ENCODE data around the gene GPS1.

The GPS1 gene

DNA sequence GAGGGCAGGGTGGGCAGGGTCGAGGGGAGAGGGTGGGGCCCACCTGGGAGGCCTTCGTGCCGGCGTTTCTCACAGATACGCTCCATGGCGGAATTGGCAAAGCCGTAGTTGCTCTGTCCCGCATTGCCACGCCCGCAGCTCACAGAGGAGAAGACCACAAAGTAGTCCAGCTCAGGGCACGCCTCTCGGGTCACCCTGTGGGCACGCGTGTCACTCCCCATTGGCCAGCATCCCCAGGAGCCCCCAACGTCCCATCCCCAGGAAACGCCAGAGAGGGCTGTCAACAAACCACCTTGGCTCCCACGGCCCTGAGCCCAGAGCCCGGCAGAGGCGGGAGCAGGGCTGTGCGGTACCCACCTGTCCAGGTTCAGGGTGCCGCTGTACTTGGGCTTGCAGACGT is 30.3 kb downstream of the GPS1 start:
- H3K4me3 ChIP-seq (ENCODE audit: low read depth, low read length, poor library complexity, severe bottlenecking) = no peak overlapping the region
- H3K9ac ChIP-seq (ENCODE audit: low read length) = no peak overlapping the region
- H4K20me1 ChIP-seq (ENCODE audit: insufficient read depth, low read length) = no peaks in the 10 kb centered on the region
- no peaks in the 10 kb centered on the region for H3K79me2 ChIP-seq (ENCODE audit: insufficient read depth, low read length)
- no peak overlapping the region for H3K4me2 ChIP-seq (ENCODE audit: low read length)
- H3F3A ChIP-seq (ENCODE audit: insufficient read depth, low read length) = no peaks in the 10 kb centered on the region
- no peak overlapping the region for H3K27ac ChIP-seq (ENCODE audit: low read depth, low read length, poor library complexity, severe bottlenecking)
- no peaks in the 10 kb centered on the region for H3K4me1 ChIP-seq (ENCODE audit: insufficient read depth, low read length, severe bottlenecking)
- H3K27me3 ChIP-seq (ENCODE audit: insufficient read depth, low read length) = no peaks in the 10 kb centered on the region
- H3K36me3 ChIP-seq (ENCODE audit: insufficient read depth, low read length) = peaks cover 96% of the 10 kb centered on the region
- H3K9me3 ChIP-seq (ENCODE audit: low read length) = no peaks in the 10 kb centered on the region
- no peak overlapping the region for H2AFZ ChIP-seq (ENCODE audit: low read length)
- H3K9me2 ChIP-seq (ENCODE audit: low read depth, low read length) = no peaks in the 10 kb centered on the region
- TF ChIP-seq CTCF (IDR thresholded peaks at IDR 0.05; ENCODE audit: low read length) (no peak), EZH2 (IDR thresholded peaks at IDR 0.05; ENCODE audit: borderline replicate concordance, low read length) (no peak)

DNA sequence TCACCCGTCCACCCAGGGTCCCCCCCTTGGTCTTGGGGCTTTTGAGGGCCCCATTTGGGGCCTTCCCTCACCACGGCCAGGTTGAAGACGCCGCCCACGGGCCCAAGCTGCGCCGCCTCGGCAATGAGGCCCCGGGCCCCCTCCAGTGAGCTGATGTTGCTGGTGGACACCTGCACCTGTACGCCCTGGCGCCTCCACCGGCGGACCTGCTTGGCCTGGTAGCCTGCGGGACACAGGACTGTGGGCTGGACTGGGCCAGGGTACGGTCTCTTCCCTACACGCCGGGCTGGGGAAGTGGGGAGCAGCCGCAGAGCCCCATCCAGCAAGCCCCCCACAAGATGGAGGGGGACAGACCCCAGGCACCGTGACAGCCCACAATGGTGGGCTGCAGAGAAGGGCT is 30.8 kb downstream of the GPS1 start:
- Histone ChIP-seq H2AFZ (ENCODE audit: low read length) (no peak overlapping the region), H3K4me1 (ENCODE audit: insufficient read depth, low read length, severe bottlenecking) (no peaks in the 10 kb centered on the region), H3K9me3 (ENCODE audit: low read length) (no peaks in the 10 kb centered on the region), H3K9me2 (ENCODE audit: low read depth, low read length) (no peaks in the 10 kb centered on the region), H3K27me3 (ENCODE audit: insufficient read depth, low read length) (no peaks in the 10 kb centered on the region), H3K4me2 (ENCODE audit: low read length) (no peak overlapping the region), H3K36me3 (ENCODE audit: insufficient read depth, low read length) (peaks cover 96% of the 10 kb centered on the region), H3K4me3 (ENCODE audit: low read depth, low read length, poor library complexity, severe bottlenecking) (no peak overlapping the region), H3K9ac (ENCODE audit: low read length) (no peak overlapping the region), H3F3A (ENCODE audit: insufficient read depth, low read length) (no peaks in the 10 kb centered on the region), H4K20me1 (ENCODE audit: insufficient read depth, low read length) (no peaks in the 10 kb centered on the region), H3K27ac (ENCODE audit: low read depth, low read length, poor library complexity, severe bottlenecking) (no peak overlapping the region), H3K79me2 (ENCODE audit: insufficient read depth, low read length) (no peaks in the 10 kb centered on the region)
- TF ChIP-seq CTCF (IDR thresholded peaks at IDR 0.05; ENCODE audit: low read length) (no peak), EZH2 (IDR thresholded peaks at IDR 0.05; ENCODE audit: borderline replicate concordance, low read length) (no peak)

- Histone ChIP-seq H3K4me2 (ENCODE audit: low read length) (no peak overlapping the region), H3K27me3 (ENCODE audit: insufficient read depth, low read length) (no peaks in the 10 kb centered on the region), H4K20me1 (ENCODE audit: insufficient read depth, low read length) (no peaks in the 10 kb centered on the region), H2AFZ (ENCODE audit: low read length) (no peak overlapping the region), H3K9me3 (ENCODE audit: low read length) (no peaks in the 10 kb centered on the region), H3K9me2 (ENCODE audit: low read depth, low read length) (no peaks in the 10 kb centered on the region), H3K9ac (ENCODE audit: low read length) (no peak overlapping the region), H3K27ac (ENCODE audit: low read depth, low read length, poor library complexity, severe bottlenecking) (no peak overlapping the region), H3K36me3 (ENCODE audit: insufficient read depth, low read length) (peaks cover 96% of the 10 kb centered on the region), H3F3A (ENCODE audit: insufficient read depth, low read length) (no peaks in the 10 kb centered on the region), H3K4me1 (ENCODE audit: insufficient read depth, low read length, severe bottlenecking) (no peaks in the 10 kb centered on the region), H3K79me2 (ENCODE audit: insufficient read depth, low read length) (no peaks in the 10 kb centered on the region), H3K4me3 (ENCODE audit: low read depth, low read length, poor library complexity, severe bottlenecking) (no peak overlapping the region)
- no peak for TF ChIP-seq CTCF (IDR thresholded peaks at IDR 0.05; ENCODE audit: low read length)
- TF ChIP-seq EZH2 (IDR thresholded peaks at IDR 0.05; ENCODE audit: borderline replicate concordance, low read length) = no peak
These were observed 31.3 kb downstream of the GPS1 start for GRCh38 chr17:82083009-82083408.
